Activated naive CD8-positive, alpha-beta T cell treated with anti-CD3 and anti-CD28 coated beads, Interleukin-2, amount 50 U/mL, for 16 hours (primary cell): ENCODE results near the gene SNX11.

Source experiments
- DNase-seq: peaks from one replicate; pipeline ENCODE4 v3.0.0-alpha.2; 2020; ENCODE audit warnings: low read depth, low spot score

SNX11 gene

GRCh38 chr17:48132385-48132784 is 24.8 kb downstream of the SNX11 start:
- no peak for DNase-seq

- DNase-seq = no peak
These were observed 27.4 kb downstream of the SNX11 start for GRCh38 chr17:48134912-48135480.

DNA sequence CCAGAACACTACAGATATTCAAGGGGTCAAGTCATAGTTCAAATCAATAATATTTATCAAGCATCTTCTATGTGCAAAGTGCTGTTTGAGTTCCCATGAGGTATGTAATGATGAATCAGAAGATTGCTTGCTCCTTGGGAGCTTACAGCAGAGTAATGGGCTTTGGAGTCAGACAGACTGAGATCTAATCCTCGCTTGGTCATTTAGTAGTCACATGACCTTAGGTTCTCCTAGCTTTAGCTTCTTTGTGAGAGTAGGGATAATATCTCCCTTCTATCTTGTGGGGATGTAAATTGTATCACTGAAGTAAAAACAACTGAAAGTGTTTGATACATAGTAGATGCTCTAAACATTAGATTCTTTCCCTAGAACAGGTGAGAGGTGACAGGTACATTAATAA is 30.1 kb downstream of the SNX11 start:
- DNase-seq = no peak

DNA sequence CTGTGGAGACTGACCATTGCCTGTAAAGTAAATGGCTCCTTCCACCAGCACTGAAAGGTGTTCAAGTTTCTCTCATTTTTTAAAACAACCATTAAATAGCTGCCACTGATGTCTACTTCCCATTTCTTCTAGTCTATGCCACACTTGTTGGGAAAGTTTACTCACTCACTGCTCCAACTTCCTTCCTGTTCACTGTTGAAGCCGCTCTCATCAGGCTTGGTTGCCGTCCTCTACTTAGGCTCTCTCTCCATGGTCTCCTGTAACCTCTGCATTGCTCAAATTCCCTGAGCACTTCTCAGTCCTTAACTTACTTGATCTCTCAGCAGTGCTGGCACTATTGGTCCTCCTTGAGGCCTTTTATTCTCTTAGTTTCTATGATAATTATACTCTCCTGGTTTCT is 32.4 kb downstream of the SNX11 start:
- DNase-seq = no peak

DNA sequence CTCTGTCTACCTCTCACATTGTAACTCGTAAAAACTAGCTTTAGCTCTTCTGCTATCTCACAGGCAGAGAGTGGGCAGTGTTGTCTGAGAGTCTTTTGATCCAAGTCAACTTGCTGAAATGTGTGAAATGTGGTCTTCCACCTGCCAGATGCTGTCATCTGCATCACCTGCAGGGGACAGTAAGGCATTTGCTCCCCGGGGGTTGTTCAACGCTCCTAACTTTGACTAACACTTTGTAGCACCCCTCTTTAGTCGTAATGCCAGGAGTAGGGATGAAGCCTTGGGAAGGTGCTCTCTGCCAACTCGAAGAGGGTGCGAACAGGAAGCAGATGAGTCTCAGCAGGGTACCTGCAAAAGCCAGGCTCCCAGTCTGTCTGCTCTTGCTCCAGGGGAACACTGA is 36.1 kb downstream of the SNX11 start:
- DNase-seq = no peak

DNA sequence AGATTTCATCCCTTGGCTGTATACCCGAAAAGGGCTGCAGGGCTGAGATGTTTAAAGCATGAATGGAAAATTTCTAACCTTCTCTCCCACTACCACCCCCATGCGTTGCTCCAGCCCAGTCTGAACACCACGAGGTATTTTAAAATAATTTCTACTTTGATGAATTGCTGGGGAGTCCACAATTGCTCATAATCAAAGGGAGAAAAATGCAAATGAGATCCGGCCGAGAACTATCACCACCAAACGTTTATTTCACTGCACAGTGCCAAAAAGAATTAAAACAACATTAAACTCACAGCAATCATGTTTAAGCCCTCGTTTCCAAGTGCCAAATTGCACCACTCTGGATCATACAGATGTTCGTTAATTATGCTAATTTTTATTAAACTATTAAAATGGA is 36.7 kb downstream of the SNX11 start:
- no peak for DNase-seq

- DNase-seq = no peak
These were observed 37.6 kb downstream of the SNX11 start for GRCh38 chr17:48144976-48145798.

DNA sequence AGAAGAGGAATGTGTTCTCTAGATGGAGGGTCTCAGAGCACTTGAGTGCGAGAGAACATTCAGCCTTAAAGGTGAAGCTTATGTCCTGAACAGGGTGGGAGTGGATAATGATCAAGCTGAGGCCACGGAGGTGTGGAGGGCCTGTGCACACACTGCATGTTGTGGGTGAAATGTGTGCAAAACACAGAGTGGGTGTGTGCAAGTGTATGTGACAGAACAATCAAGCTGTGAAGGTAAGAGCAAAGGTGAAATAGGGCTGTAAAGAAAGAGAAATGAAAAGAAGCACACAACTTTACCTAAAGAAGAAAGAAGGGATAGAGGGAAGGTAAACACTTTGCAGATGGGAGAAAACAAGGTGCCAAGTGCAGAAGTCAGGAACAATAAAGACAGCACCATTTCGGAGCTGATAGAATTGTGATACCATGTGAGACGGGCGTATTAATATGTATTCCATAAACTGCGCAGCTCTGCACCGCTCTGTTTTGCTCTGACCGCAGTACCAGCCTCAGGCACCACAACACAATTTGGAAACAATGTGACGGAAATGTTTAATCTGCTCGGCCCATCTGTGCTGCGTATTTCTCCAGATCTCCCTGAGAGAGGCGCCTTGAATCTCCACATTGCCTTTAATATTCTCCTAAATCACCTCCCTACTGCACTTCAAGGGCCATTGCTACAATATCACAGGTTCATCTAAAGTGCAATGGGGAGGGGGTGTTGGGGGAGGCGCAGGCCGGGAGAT is 40.6 kb downstream of the SNX11 start:
- no peak for DNase-seq

- DNase-seq = no peak
These were observed 41.6 kb downstream of the SNX11 start for GRCh38 chr17:48148854-48149786.

GRCh38 chr17:48149787-48150463 is 42.4 kb downstream of the SNX11 start:
- no peak for DNase-seq

DNA sequence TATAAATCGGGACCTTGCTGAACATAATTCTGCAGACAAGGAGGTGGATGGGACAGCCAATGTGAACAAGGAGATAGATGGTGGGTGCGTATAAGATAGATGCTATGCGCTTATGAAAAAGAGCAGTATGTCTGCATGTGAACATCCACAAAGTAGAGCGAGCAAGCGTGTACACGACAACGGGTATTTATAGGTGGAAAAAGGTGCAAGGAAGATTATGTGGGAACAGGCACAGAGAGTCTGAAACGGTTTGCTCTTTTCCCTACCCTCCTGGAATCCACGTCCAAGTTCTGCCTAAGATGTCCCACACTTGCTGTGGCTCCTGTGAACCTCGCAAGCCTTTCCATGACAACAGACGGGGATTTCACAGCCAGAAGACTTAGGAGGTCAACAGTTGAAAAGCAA is 43.0 kb downstream of the SNX11 start:
- no peak for DNase-seq

DNA sequence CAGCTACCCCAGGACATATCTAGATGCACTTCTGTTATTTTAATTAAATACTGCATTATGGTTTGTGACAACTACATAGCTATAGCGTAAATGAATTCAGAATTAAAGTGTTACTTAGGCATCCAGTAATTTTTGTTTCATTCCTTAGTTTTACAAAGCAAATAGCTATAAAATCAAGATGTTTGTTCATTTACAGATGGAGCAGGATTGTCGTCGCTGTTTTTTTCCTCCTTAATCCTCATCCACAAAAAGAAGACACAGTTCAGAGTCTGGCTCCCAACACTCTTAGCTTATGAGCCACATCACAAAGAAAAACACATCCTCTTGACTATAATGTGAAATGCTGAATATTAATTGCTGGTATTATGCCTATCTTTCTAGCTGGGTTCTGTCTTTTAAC is 43.7 kb downstream of the SNX11 start:
- no peak for DNase-seq

- no peak for DNase-seq
These were observed 44.7 kb downstream of the SNX11 start for GRCh38 chr17:48152289-48152688.

DNA sequence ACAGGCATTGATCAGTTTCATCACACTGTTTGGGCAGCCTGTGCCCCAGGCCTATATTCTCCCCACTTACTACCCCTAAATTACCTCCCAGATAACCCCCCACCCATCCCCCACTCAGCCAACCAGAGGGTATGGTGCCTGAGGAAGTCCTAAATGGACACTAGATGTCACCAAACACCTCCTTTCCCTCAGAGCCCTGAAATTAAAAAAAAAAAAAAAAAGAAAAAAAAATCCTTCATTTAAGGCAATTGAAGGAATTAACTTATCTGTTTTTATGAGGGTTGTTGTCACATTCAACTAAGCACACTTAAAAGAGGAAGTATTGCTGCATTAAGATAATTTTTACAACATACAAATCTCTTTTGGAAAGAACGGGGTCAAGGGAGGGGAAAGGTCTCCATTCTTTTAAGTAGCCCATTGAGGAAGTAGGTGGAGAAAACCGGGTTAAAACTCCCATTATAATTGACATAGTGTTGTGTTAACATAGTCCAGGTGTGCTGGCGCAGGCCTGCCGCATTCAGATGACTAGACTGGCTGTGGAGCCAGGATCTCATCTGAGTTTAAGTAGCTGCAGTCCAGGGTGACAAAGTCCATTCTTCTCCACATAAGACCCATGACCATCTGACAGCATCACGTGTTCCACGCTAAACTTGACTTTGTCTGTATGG is 46.3 kb downstream of the SNX11 start:
- DNase-seq = no peak

DNA sequence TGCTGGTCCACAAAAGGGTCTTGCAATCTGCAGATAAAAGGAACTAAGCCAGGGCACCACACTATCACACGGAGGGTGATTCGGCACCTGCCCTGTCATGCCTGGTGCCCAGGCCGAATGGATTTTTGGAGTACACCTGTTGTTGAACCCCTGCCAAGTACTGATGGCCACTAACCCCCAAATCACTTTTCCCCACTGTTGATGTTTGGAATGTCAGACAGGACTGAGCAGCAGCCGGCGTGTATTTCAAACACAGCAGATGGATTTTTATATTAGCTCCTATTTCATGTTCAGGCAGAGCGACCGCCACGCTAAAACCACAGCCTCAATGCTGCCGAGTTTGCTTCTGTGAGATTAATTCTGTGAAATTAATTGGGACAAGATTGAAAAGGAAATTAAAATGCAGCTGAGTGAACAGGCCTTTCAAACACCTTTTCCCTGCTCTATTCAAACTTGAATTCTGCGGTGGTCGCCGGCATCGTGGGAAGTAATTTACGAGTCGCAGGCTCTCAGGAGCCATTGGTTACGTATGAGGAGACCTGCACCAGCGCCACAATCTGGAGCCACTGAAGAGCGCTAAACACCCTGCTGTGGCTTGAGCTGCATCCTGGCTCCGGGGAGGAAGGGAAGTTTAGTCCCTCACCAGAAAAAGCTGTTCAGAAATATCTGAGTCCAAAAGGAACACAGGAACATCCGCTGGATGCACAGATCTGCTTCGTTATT is 48.5 kb downstream of the SNX11 start:
- no peak for DNase-seq

GRCh38 chr17:48159232-48159631 is 51.7 kb downstream of the SNX11 start:
- DNase-seq = no peak

- DNase-seq = no peak
These were observed 52.9 kb downstream of the SNX11 start for GRCh38 chr17:48160177-48161081.

DNA sequence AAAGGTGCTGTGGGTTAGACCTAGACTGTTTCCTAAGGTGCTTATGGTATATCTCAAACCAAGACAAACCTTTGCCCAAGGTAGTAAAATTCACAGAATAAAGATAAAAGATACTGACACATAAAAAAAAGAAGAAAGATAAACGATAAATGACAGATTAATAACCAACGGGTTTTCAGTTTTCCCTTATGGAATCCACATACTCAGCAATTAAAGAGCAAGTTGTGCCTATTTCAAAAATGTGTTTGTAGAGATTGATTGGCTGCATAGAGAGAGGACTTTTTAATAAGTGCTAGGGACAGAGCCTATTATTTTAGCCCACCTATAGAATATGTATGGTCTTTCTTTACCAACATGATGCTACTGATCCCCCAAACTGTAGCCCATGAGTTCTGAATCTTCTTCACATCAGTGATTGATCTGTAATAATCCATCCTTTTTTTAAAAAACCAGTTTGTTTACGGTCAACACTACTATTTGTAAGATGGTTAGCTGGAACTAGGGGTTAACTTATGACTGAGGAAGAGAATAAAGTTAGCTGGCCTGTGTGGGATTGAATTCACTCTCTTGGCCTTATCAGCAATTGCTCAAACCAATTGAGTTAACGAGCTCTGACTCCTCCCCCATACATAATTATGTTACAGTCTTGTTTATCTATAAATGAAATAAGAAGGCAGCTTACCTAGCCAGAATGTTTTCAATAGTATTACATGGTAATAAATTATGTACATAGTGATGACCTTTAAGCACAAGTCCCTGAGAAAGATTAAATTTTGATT is 53.8 kb downstream of the SNX11 start:
- no peak for DNase-seq
